ENCODE data around the gene SMCO3.

Gene SMCO3

GRCh38 chr12:14775636-14775980 is 38.4 kb downstream of the SMCO3 start:
- H3K4me3 ChIP-seq (ENCODE audit: low read depth, low read length): peak overlapping the region; percentile 96
- no peaks in the 10 kb centered on the region for H3K36me3 ChIP-seq (ENCODE audit: insufficient read depth, low read length)
- no peaks in the 10 kb centered on the region for H3K27me3 ChIP-seq (ENCODE audit: insufficient read depth, low read length)
- H3K79me2 ChIP-seq (ENCODE audit: control insufficient read depth, insufficient read depth, low read length, unreplicated experiment): peaks cover 31% of the 10 kb centered on the region
- H3K27ac ChIP-seq (ENCODE audit: low read depth, low read length): peak overlapping the region; percentile 90
- H3K4me1 ChIP-seq (ENCODE audit: control insufficient read depth, insufficient read depth, low read length, unreplicated experiment): peaks cover 28% of the 10 kb centered on the region
- H2AFZ ChIP-seq (ENCODE audit: low read length, unreplicated experiment): peak overlapping the region; percentile 57

DNA sequence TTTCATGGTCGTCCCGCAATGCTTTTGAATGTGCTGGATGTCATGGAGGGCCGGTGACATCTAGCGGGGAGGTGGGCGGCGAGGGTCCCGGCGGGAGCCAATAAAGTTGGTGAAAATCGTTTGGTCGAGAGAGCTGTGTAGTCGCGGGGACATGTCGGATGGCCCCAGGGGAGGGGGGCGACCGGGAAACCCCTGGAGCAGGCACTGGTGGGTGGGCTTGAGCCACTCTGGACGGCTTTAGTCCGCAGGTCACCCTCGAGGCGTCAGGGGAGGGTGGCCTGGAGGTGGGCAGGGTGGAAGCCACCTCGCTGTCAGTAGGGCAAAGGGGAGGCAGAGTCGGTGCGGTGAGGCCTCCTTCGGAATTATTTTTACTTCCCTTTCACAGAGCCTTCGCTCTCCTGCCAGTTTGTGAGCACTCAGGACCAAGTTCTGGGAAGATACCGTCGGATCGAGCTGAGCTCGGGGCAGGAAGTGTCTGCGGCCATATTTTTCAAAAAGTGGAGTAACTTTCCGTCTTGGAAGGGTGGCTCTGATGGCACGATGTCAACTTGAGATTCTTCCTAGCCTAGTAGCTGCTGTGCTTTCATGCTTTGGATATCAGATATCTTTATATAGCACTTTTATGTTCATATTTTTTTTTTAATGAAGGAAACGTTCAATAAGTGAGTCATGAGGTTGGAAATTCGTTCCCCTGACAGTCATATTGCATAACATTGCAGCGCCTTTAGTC is 38.9 kb downstream of the SMCO3 start:
- H2AFZ ChIP-seq (ENCODE audit: low read length, unreplicated experiment): peak overlapping the region; percentile 57
- H3K4me1 ChIP-seq (ENCODE audit: control insufficient read depth, insufficient read depth, low read length, unreplicated experiment): peaks cover 27% of the 10 kb centered on the region
- peak overlapping the region; percentile 90 for H3K27ac ChIP-seq (ENCODE audit: low read depth, low read length)
- peak overlapping the region; percentile 96 for H3K4me3 ChIP-seq (ENCODE audit: low read depth, low read length)
- H3K27me3 ChIP-seq (ENCODE audit: insufficient read depth, low read length): no peaks in the 10 kb centered on the region
- H3K79me2 ChIP-seq (ENCODE audit: control insufficient read depth, insufficient read depth, low read length, unreplicated experiment): peaks cover 37% of the 10 kb centered on the region
- H3K36me3 ChIP-seq (ENCODE audit: insufficient read depth, low read length): no peaks in the 10 kb centered on the region

- Histone ChIP-seq H3K36me3 (ENCODE audit: insufficient read depth, low read length) (no peaks in the 10 kb centered on the region), H3K4me3 (ENCODE audit: low read depth, low read length) (peak overlapping the region; percentile 96), H3K4me1 (ENCODE audit: control insufficient read depth, insufficient read depth, low read length, unreplicated experiment) (peaks cover 25% of the 10 kb centered on the region), H3K27ac (ENCODE audit: low read depth, low read length) (peak overlapping the region; percentile 90), H2AFZ (ENCODE audit: low read length, unreplicated experiment) (peak overlapping the region; percentile 66), H3K79me2 (ENCODE audit: control insufficient read depth, insufficient read depth, low read length, unreplicated experiment) (peaks cover 44% of the 10 kb centered on the region), H3K27me3 (ENCODE audit: insufficient read depth, low read length) (no peaks in the 10 kb centered on the region)
Measured at GRCh38 chr12:14774074-14774905, 39.7 kb downstream of the SMCO3 start.

DNA sequence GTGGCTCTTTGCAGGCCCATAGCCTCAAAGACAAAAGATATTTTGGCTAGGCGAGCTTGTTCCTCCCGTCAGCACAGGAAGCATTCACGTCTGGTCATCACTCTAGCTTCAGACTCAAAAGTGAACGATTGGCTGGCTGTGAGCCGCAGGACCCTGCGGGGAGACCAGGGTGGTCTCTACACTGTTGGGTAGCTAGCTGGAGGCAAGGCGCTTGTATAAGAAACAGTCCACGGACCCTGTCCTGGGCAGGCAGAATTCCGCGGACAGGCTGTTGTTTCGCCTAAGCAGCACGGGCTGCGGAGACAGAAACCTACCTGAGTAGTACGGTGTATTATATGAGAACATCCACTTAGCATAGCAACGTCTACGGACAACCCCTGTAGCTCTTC is 40.3 kb downstream of the SMCO3 start:
- H3K4me1 ChIP-seq (ENCODE audit: control insufficient read depth, insufficient read depth, low read length, unreplicated experiment): peaks cover 25% of the 10 kb centered on the region
- no peaks in the 10 kb centered on the region for H3K27me3 ChIP-seq (ENCODE audit: insufficient read depth, low read length)
- peak overlapping the region; percentile 66 for H2AFZ ChIP-seq (ENCODE audit: low read length, unreplicated experiment)
- peak overlapping the region; percentile 96 for H3K4me3 ChIP-seq (ENCODE audit: low read depth, low read length)
- peaks cover 49% of the 10 kb centered on the region for H3K79me2 ChIP-seq (ENCODE audit: control insufficient read depth, insufficient read depth, low read length, unreplicated experiment)
- no peaks in the 10 kb centered on the region for H3K36me3 ChIP-seq (ENCODE audit: insufficient read depth, low read length)
- peak overlapping the region; percentile 18 for H3K27ac ChIP-seq (ENCODE audit: low read depth, low read length)

DNA sequence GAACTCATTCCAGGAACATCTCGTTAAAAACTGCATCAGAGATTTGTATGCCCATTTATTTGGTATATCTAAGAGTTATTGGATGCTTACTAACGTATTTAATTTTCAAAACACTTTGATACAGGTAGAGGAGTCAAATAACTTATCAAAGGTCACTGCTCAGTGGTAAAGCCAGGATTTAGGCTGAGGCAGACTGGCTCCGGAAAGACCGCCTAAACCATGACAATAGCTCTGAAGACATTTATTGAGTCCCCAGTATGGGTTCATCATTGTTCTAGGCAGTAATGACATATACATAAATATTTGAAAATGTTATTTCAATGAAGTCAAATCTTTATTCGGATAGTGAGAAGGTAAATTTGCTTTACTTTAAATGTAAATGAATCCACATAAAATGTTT is 41.0 kb downstream of the SMCO3 start:
- Histone ChIP-seq H3K27me3 (ENCODE audit: insufficient read depth, low read length) (no peaks in the 10 kb centered on the region), H3K36me3 (ENCODE audit: insufficient read depth, low read length) (no peaks in the 10 kb centered on the region), H3K4me3 (ENCODE audit: low read depth, low read length) (peak overlapping the region; percentile 96), H3K4me1 (ENCODE audit: control insufficient read depth, insufficient read depth, low read length, unreplicated experiment) (peaks cover 25% of the 10 kb centered on the region), H3K79me2 (ENCODE audit: control insufficient read depth, insufficient read depth, low read length, unreplicated experiment) (peaks cover 51% of the 10 kb centered on the region), H2AFZ (ENCODE audit: low read length, unreplicated experiment) (no peak overlapping the region), H3K27ac (ENCODE audit: low read depth, low read length) (no peak overlapping the region)

DNA sequence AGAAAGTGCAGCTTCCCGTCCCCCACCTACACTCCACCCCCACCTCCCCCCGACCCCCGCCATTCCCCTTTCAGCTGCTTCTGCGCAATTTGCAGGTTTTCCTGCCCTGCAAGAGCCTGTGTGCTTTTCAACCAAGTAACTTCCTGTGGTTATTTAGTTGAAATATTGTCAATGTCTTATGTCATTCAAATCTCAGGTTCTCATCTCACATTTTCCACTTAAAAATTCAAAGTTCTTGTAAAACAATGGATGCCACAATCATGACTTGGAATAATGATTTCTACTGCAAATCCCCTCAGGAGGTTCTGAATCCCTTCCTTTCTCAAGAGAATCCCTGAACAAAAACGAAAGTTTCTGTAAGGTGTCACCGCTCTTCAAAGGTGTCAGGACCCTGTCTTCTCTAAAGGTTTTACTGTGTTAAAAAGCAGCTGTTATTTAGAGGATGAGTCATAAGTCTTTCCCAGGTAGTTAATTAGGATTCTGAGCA is 42.3 kb downstream of the SMCO3 start:
- H3K27me3 ChIP-seq (ENCODE audit: insufficient read depth, low read length): no peaks in the 10 kb centered on the region
- H3K4me3 ChIP-seq (ENCODE audit: low read depth, low read length): peak overlapping the region; percentile 98
- no peaks in the 10 kb centered on the region for H3K36me3 ChIP-seq (ENCODE audit: insufficient read depth, low read length)
- peaks cover 12% of the 10 kb centered on the region for H3K4me1 ChIP-seq (ENCODE audit: control insufficient read depth, insufficient read depth, low read length, unreplicated experiment)
- peak overlapping the region; percentile 85 for H3K27ac ChIP-seq (ENCODE audit: low read depth, low read length)
- peaks cover 51% of the 10 kb centered on the region for H3K79me2 ChIP-seq (ENCODE audit: control insufficient read depth, insufficient read depth, low read length, unreplicated experiment)
- H2AFZ ChIP-seq (ENCODE audit: low read length, unreplicated experiment): peak overlapping the region; percentile 67

DNA sequence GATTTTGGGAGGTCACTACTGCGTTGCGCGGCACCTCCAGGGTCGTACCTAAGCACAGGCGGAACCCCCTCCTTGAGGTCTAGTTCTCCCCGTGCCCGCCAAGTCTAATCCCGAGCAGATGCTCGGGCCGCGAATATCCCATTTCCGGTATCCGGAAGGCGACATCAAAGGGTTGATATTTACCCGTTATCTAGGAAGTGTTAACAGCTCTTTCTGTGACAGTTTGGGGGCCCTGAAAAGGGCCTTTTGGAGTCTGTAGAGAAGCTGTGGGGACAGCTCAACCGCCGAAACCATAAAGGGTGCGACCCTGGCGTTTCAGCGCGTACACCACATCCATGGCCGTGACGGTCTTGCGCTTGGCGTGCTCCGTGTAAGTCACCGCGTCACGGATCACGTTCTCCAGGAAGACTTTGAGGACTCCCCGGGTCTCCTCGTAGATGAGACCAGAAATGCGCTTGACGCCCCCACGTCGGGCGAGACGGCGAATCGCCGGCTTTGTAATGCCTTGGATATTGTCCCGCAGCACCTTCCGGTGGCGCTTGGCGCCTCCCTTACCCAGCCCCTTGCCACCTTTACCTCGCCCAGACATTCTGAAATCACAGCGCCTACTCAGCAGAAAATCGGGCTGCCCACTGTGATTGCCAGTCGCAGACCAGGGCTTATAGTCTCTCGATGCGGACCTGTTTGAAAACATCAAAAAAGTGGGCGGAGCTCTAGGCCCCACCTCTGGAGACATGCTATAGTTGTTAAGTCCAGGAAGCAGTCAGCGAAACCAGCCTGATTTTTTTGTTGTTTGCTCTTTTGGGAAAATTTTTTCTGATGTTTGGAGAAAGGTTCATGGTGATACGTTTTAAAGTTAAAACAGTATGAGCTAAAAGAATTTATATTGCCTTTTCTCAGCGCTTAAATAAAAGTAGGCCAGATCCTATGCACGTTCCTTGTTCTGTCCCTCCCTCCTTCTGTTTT is 43.2 kb downstream of the SMCO3 start:
- Histone ChIP-seq H3K36me3 (ENCODE audit: insufficient read depth, low read length) (no peaks in the 10 kb centered on the region), H3K4me1 (ENCODE audit: control insufficient read depth, insufficient read depth, low read length, unreplicated experiment) (peaks cover 3% of the 10 kb centered on the region), H3K27me3 (ENCODE audit: insufficient read depth, low read length) (no peaks in the 10 kb centered on the region), H3K79me2 (ENCODE audit: control insufficient read depth, insufficient read depth, low read length, unreplicated experiment) (peaks cover 42% of the 10 kb centered on the region), H2AFZ (ENCODE audit: low read length, unreplicated experiment) (peak overlapping the region; percentile 67), H3K4me3 (ENCODE audit: low read depth, low read length) (peak overlapping the region; percentile 98), H3K27ac (ENCODE audit: low read depth, low read length) (peak overlapping the region; percentile 85)

- Histone ChIP-seq H3K27me3 (ENCODE audit: insufficient read depth, low read length) (no peaks in the 10 kb centered on the region), H3K27ac (ENCODE audit: low read depth, low read length) (peak overlapping the region; percentile 85), H3K36me3 (ENCODE audit: insufficient read depth, low read length) (no peaks in the 10 kb centered on the region), H3K4me3 (ENCODE audit: low read depth, low read length) (peak overlapping the region; percentile 98), H2AFZ (ENCODE audit: low read length, unreplicated experiment) (peak overlapping the region; percentile 14), H3K79me2 (ENCODE audit: control insufficient read depth, insufficient read depth, low read length, unreplicated experiment) (peaks cover 35% of the 10 kb centered on the region), H3K4me1 (ENCODE audit: control insufficient read depth, insufficient read depth, low read length, unreplicated experiment) (peaks cover 3% of the 10 kb centered on the region)
Measured at GRCh38 chr12:14769969-14770495, 44.0 kb downstream of the SMCO3 start.

- no peaks in the 10 kb centered on the region for H3K36me3 ChIP-seq (ENCODE audit: insufficient read depth, low read length)
- H3K4me1 ChIP-seq (ENCODE audit: control insufficient read depth, insufficient read depth, low read length, unreplicated experiment): peaks cover 3% of the 10 kb centered on the region
- H3K27ac ChIP-seq (ENCODE audit: low read depth, low read length): peak overlapping the region; percentile 85
- no peaks in the 10 kb centered on the region for H3K27me3 ChIP-seq (ENCODE audit: insufficient read depth, low read length)
- H3K4me3 ChIP-seq (ENCODE audit: low read depth, low read length): peak overlapping the region; percentile 98
- peaks cover 30% of the 10 kb centered on the region for H3K79me2 ChIP-seq (ENCODE audit: control insufficient read depth, insufficient read depth, low read length, unreplicated experiment)
- H2AFZ ChIP-seq (ENCODE audit: low read length, unreplicated experiment): no peak overlapping the region
Measured at GRCh38 chr12:14769466-14769968, 44.5 kb downstream of the SMCO3 start.
